Astrocyte of the cerebellum (primary cell): ENCODE results near the gene PRSS36.
"Not testable (repeated sequence)": the region's sequence is repeated elsewhere in the genome, so short reads cannot be mapped to it uniquely, and the experiment has no call there.

Source experiments
- DNase-seq: peaks from one replicate; pipeline ENCODE4 v3.0.0-alpha.2; 2011; ENCODE audit warnings: low read depth
- H3K4me3 ChIP-seq: 2 replicates; pipeline ENCODE4 v1.5.1; 2011; ENCODE audit warnings: mild to moderate bottlenecking, low read depth, low read length, moderate library complexity
- in situ Hi-C: cut with HindIII; loops from 2 replicates; pipeline ENCODE4 v1.10.0; 2017; ENCODE audit warnings: low sequenced_read_pairs
- TF ChIP-seq, protein P1 (sequence below): IDR thresholded peaks from 2 replicates; pipeline ENCODE4 v1.5.1; 2012; ENCODE audit warnings: low read length, low read depth, moderate library complexity, mild to moderate bottlenecking; ENCODE audit errors: missing control alignments

Gene PRSS36

GRCh38 chr16:31183432-31184428 lies 33.9 kb upstream of the PRSS36 start:
- in situ Hi-C loops, result no loop called here
- no peak overlapping the region for H3K4me3 ChIP-seq
- DNase-seq, result no peak
- TF ChIP-seq, protein P1, sequence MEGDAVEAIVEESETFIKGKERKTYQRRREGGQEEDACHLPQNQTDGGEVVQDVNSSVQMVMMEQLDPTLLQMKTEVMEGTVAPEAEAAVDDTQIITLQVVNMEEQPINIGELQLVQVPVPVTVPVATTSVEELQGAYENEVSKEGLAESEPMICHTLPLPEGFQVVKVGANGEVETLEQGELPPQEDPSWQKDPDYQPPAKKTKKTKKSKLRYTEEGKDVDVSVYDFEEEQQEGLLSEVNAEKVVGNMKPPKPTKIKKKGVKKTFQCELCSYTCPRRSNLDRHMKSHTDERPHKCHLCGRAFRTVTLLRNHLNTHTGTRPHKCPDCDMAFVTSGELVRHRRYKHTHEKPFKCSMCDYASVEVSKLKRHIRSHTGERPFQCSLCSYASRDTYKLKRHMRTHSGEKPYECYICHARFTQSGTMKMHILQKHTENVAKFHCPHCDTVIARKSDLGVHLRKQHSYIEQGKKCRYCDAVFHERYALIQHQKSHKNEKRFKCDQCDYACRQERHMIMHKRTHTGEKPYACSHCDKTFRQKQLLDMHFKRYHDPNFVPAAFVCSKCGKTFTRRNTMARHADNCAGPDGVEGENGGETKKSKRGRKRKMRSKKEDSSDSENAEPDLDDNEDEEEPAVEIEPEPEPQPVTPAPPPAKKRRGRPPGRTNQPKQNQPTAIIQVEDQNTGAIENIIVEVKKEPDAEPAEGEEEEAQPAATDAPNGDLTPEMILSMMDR, result no peak

- DNase-seq, result no peak
- H3K4me3 ChIP-seq, result peak overlapping the region; percentile 94
- TF ChIP-seq, protein P1, result no peak
- in situ Hi-C loops, result no loop called here
Measured at GRCh38 chr16:31182391-31182790, 32.5 kb upstream of the PRSS36 start.

DNA sequence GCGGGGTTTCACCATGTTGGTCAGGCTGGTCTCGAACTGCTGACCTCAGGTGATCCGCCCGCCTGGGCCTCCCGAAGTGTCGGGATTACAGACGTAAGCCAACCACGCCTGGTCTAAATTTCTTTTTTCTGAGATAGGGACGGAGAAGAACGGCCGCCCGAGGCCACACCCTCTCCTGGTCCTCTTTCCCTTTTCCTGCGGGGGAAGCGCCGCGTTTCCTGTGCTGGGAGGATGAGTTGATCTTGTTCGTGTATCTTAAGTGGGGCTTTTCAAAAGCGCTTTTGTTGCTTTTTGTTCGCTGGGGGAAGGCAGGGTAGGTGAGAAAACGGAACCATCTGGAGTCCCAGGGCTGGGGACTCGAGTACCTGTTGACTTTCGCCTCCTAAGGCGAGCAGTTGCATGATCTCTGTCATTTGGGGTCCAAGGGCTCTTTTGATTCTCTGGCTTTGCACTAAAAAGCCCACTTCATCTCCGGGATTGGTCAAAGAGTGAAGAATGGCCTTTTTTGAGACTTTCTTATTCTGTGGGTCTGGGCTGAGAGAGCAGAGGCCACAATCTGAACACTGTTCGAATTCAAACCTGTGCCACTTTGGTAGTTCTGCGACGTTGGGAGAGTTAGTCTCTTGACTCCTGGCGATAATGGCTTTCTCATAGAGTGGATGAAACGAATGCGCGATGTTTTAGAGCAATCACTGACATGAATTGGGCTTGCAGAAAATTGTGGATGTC lies 31.4 kb upstream of the PRSS36 start:
- in situ Hi-C loops, result no loop called here
- H3K4me3 ChIP-seq, result peak overlapping the region; percentile 94
- TF ChIP-seq, protein P1, result no peak
- DNase-seq, result no peak

DNA sequence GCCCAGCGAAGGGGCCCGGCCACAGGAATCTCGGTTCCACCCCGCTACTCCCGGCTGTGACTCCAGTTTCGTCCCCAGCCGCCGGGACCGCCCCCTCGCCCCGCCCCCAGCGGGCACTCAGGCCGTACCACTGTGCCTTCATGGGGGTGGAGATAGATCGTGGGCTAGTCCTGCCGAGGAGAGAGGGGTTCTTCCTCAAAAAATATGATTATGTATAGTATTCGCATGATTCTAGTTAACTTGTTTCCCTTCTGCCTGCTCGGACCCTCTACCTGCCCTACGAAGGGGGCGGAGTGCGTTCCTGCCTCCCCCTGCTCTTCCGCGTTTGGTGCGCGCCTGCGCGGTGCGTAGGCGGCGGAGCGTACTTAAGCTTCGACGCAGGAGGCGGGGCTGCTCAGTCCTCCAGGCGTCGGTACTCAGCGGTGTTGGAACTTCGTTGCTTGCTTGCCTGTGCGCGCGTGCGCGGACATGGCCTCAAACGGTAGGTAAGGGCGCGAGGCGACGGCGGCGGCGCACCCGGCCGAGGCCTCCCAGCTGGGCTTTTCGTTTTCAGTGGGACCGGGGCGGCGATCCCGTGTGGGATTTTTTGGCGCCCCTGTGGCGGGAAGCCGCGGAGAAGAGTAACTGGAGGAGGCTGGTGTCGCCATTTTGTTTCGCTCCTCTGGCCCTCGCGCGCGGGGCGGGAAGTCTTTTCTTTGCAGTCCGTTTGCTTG lies 30.0 kb upstream of the PRSS36 start, which contains the start of gene FUS:
Gene FUS, plus strand, starts transcription at position 393 of the 713 bp plus-strand sequence. Its CDS starts 76 bp downstream, at position 469.
- H3K4me3 ChIP-seq, result peak within 1 kb of the TSS; percentile 94
- TF ChIP-seq, protein P1, result no peak
- peak; percentile 74 for DNase-seq
- in situ Hi-C loops, result no loop called here

- peak overlapping the region; percentile 94 for H3K4me3 ChIP-seq
- TF ChIP-seq, protein P1, result no peak
- in situ Hi-C loops, result no loop called here
- no peak for DNase-seq
Measured at GRCh38 chr16:31179219-31179746, 29.4 kb upstream of the PRSS36 start.

- no peak overlapping the region for H3K4me3 ChIP-seq
- TF ChIP-seq, protein P1, result no peak
- DNase-seq, result peak; percentile 59
- in situ Hi-C loops, result no loop called here
Measured at GRCh38 chr16:31177136-31177535, 27.3 kb upstream of the PRSS36 start.

GRCh38 chr16:31170048-31170447 lies 20.2 kb upstream of the PRSS36 start:
- in situ Hi-C loops, DNase-seq, H3K4me3 ChIP-seq: not testable (repeated sequence)
